WTC11 (cell line): ENCODE data around the gene RYR1. TPM values are rescaled to one million over a fixed set of nuclear protein-coding genes. Genes with fewer than 3 reads are reported as not detected.

Experiments used
- ATAC-seq: fragments of 200-7000 bp; cut with Tn5 transposase; 2 replicates; pipeline ENCODE4 v1.10.0; 2021; ENCODE audit warnings: mild to moderate bottlenecking, moderate library complexity
- Bru-seq: library from RNA; stranded (reverse); fragments of 400-500 nt; gene quantifications from one replicate; lab custom pipeline; 2021; lab: Mats Ljungman, UMichigan
- CTCF ChIA-PET: fragments of 300-600 bp; sonication (Branson Sonifier 250); formaldehyde crosslinking; loops from one replicate; lab custom pipeline; 2021; ENCODE audit warnings: antibody characterized with exemption; lab: Charles Lee
- POLR2A ChIA-PET: fragments of 350-600 bp; sonication (Branson Sonifier 250); formaldehyde crosslinking; loops from one replicate; lab custom pipeline; 2021; ENCODE audit warnings: antibody characterized with exemption; lab: Charles Lee
- DNase-seq: peaks from one replicate; pipeline ENCODE4 v3.0.0; 2021; ENCODE audit warnings: low spot score
- H3K27ac Mint-ChIP-seq: 2 replicates; pipeline ENCODE4 v1.8.0; 2021; ENCODE audit warnings: mixed read lengths
- H3K27me3 Mint-ChIP-seq: 2 replicates; pipeline ENCODE4 v1.8.0; 2021; ENCODE audit warnings: low read depth, mild to moderate bottlenecking, moderate library complexity, mixed read lengths
- H3K36me3 Mint-ChIP-seq: 2 replicates; pipeline ENCODE4 v1.8.0; 2021; ENCODE audit warnings: mixed read lengths
- H3K4me1 Mint-ChIP-seq: 2 replicates; pipeline ENCODE4 v1.8.0; 2022; ENCODE audit warnings: mixed read lengths
- H3K4me3 Mint-ChIP-seq: 2 replicates; pipeline ENCODE4 v1.8.0; 2021; ENCODE audit warnings: mild to moderate bottlenecking, moderate library complexity, mixed read lengths
- H3K9me3 Mint-ChIP-seq: 2 replicates; pipeline ENCODE4 v1.8.0; 2021; ENCODE audit warnings: mixed read lengths
- FOXJ3 ChIP-seq: sonication (generic); formaldehyde crosslinking; IDR thresholded peaks from 2 replicates; pipeline ENCODE4 v1.9.0; 2021; ENCODE audit warnings: missing genetic modification reagents, mild to moderate bottlenecking, borderline replicate concordance
- GTF2I ChIP-seq: fragments of 250-450 bp; sonication (Bioruptor Pico); conservative IDR thresholded peaks from 2 replicates; pipeline ENCODE4 v1.4.0; 2021; ENCODE audit warnings: mild to moderate bottlenecking
- HMGA2 ChIP-seq: fragments of 250-450 bp; sonication (Bioruptor Pico); IDR thresholded peaks from 2 replicates; pipeline ENCODE4 v1.4.0; 2021; ENCODE audit warnings: mild to moderate bottlenecking, moderate library complexity
- MYBL2 ChIP-seq: sonication (generic); formaldehyde crosslinking; IDR thresholded peaks from 2 replicates; pipeline ENCODE4 v1.8.1; 2023; ENCODE audit warnings: mild to moderate bottlenecking, moderate library complexity, missing genetic modification reagents
- NFATC4 ChIP-seq: fragments of 250-450 bp; sonication (Bioruptor Pico); IDR thresholded peaks from 2 replicates; pipeline ENCODE4 v1.9.0; 2021; ENCODE audit warnings: mild to moderate bottlenecking
- NFE2L1 ChIP-seq: sonication (generic); formaldehyde crosslinking; IDR thresholded peaks from 2 replicates; pipeline ENCODE4 v1.8.1; 2023; ENCODE audit warnings: missing genetic modification reagents
- SP1 ChIP-seq: sonication (generic); formaldehyde crosslinking; conservative IDR thresholded peaks from 2 replicates; pipeline ENCODE4 v1.8.1; 2022; ENCODE audit warnings: missing genetic modification reagents
- TP53 ChIP-seq: sonication (generic); formaldehyde crosslinking; IDR thresholded peaks from 2 replicates; pipeline ENCODE4 v1.8.1; 2023; ENCODE audit warnings: mild to moderate bottlenecking, missing genetic modification reagents
- long read RNA-seq, 3 experiments: library from RNA in 1 of 3; library from capped mRNA in 1 of 3; library from polyadenylated mRNA in 1 of 3; unstranded in 2 of 3; stranded (forward) in 1 of 3; transcript quantifications; one replicate each; pipeline ENCODE4 v2.0.0, GENCODE V29; 2021
- total RNA-seq: library from RNA; stranded (reverse); gene quantifications from 3 replicates; pipeline ENCODE4 v1.2.3, GENCODE V29; 2021
- TF ChIP-seq, protein P1 (sequence below): sonication (generic); formaldehyde crosslinking; IDR thresholded peaks from 2 replicates; pipeline ENCODE4 v1.8.1; 2023; ENCODE audit warnings: mild to moderate bottlenecking, moderate library complexity, missing genetic modification reagents
- TF ChIP-seq, protein P2 (sequence below): sonication (generic); formaldehyde crosslinking; IDR thresholded peaks from 2 replicates; pipeline ENCODE4 v1.8.1; 2023; ENCODE audit warnings: mild to moderate bottlenecking, missing genetic modification reagents, borderline replicate concordance
- TF ChIP-seq, protein P3 (sequence below): sonication (generic); formaldehyde crosslinking; IDR thresholded peaks from 2 replicates; pipeline ENCODE4 v1.8.0; 2023; ENCODE audit warnings: mild to moderate bottlenecking, missing genetic modification reagents
- TF ChIP-seq, protein P4 (sequence below): sonication (generic); formaldehyde crosslinking; conservative IDR thresholded peaks from 2 replicates; pipeline ENCODE4 v1.8.1; 2022; ENCODE audit warnings: mild to moderate bottlenecking, missing genetic modification reagents
- TF ChIP-seq, protein P5 (sequence below): sonication (generic); formaldehyde crosslinking; IDR thresholded peaks from 2 replicates; pipeline ENCODE4 v1.8.1; 2022; ENCODE audit warnings: mild to moderate bottlenecking, missing genetic modification reagents, moderate library complexity, borderline replicate concordance

Gene RYR1
- total RNA-seq (19.8 to 24.2 TPM (median 21.1 TPM) in 3 replicates), Bru-seq, nascent RNA (percentile 44 among the genes with signal in this experiment)
- long read RNA-seq, experiment 1, partial matches to known transcripts: 20 of 32 reads
- long read RNA-seq, experiment 1, other reads (novel, unspliced or antisense): 12 of 32 reads
- long read RNA-seq, experiment 2, partial matches to known transcripts: 6 of 17 reads
- long read RNA-seq, experiment 2, other reads (novel, unspliced or antisense): 11 of 17 reads
- long read RNA-seq, experiment 3, partial matches to known transcripts: 2 of 8 reads
- long read RNA-seq, experiment 3, other reads (novel, unspliced or antisense): 6 of 8 reads

DNA sequence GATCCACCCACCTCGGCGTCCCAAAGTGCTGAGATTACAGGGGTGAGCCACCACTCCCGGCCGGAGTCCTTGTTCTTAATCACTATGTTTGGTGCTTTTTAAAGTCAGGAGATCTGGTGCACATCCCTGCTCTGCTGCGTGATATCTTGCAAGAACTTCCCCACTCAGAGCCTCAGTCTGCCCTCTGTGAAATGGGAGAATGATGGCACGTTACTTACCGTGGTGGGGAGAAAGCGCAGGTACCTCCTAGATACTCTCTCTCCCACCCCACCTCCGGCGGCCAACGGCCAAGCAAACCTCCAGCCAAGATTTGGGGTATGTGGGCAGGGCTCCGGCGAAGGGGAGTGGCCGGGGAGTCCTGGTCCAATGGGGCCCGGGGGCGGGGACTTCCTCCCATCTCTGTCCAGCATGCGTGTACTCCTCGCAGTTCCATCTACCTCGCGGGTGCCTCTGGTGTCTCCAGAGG is at the start of gene RYR1:
RYR1 (plus strand) TSS at position 424 of the 466 bp plus-strand sequence. CDS start 139 bp downstream, outside the sequence.
- no peaks in the 10 kb centered on the region for H3K9me3 Mint-ChIP-seq
- H3K36me3 Mint-ChIP-seq: peaks cover 3% of the 10 kb centered on the region; the same call in 1 of the 2 replicates
- peaks cover 32% of the 10 kb centered on the region for H3K4me1 Mint-ChIP-seq
- DNase-seq: peak; percentile 97
- H3K27ac Mint-ChIP-seq: peak within 1 kb of the TSS; percentile 90
- POLR2A ChIA-PET: no interaction called here
- CTCF ChIA-PET: interaction anchor here (5.2 kb wide), 1 partner anchor 30 kb away, joined by 29 read pairs; the partner anchor contains the start of gene FAM98C
- peak; percentile 89 for ATAC-seq
- peaks cover 2% of the 10 kb centered on the region; the same call in 1 of the 2 replicates for H3K27me3 Mint-ChIP-seq
- peak within 1 kb of the TSS; percentile 84 for H3K4me3 Mint-ChIP-seq
- TF ChIP-seq MYBL2 (CRISPR knock-in tag) (0 out of 2 replicates have a peak, but pooled peaks have one; percentile 50), FOXJ3 (CRISPR knock-in tag) (no peak), SP1 (peak; percentile 40; the same call in 1 of the 2 replicates), GTF2I (CRISPR knock-in tag) (peak; percentile 97)
- TF ChIP-seq, protein P1, sequence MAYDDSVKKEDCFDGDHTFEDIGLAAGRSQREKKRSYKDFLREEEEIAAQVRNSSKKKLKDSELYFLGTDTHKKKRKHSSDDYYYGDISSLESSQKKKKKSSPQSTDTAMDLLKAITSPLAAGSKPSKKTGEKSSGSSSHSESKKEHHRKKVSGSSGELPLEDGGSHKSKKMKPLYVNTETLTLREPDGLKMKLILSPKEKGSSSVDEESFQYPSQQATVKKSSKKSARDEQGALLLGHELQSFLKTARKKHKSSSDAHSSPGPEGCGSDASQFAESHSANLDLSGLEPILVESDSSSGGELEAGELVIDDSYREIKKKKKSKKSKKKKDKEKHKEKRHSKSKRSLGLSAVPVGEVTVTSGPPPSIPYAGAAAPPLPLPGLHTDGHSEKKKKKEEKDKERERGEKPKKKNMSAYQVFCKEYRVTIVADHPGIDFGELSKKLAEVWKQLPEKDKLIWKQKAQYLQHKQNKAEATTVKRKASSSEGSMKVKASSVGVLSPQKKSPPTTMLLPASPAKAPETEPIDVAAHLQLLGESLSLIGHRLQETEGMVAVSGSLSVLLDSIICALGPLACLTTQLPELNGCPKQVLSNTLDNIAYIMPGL: no peak
- TF ChIP-seq, all 79 proteins: peak for 3

DNA sequence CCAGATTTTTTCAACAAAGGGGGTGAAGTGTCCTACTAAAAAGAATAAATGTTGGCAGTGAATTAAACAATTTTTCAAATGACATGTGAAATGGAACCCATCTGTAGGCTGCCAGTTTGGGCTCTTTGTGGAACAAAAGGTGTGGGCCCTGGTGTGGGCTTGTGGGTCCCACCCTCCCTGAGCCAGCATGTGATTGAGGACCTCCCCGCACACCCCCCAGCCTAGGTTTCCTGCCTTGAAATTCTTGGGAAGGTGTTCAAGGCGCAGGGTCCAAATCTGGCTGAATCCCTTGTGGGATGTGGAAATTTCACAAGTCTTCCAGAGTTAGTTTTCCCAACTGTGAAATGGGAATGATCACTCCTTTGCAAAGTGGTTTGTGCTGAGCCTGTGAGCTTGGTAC is 49.7 kb upstream of the RYR1 start:
- ATAC-seq (no peak), DNase-seq (no peak)
- CTCF ChIA-PET: interaction anchor here (0.6 to 5.4 kb wide), 17 partner anchors 9 to 241 kb away, joined by 3 to 94 read pairs (median 6); partner anchors contain the start of genes FAM98C, KCNK6 and PSMD8
- Mint-ChIP-seq H3K27ac (no peak overlapping the region), H3K9me3 (no peaks in the 10 kb centered on the region), H3K4me1 (peaks cover 12% of the 10 kb centered on the region), H3K36me3 (peaks cover 34% of the 10 kb centered on the region), H3K4me3 (no peak overlapping the region), H3K27me3 (peaks cover 3% of the 10 kb centered on the region; the same call in 1 of the 2 replicates)
- POLR2A ChIA-PET: interaction anchor here (0.6 kb wide), 1 partner anchor 19 kb away, joined by 3 read pairs; the partner anchor contains the start of gene FAM98C
- TF ChIP-seq, protein P2, sequence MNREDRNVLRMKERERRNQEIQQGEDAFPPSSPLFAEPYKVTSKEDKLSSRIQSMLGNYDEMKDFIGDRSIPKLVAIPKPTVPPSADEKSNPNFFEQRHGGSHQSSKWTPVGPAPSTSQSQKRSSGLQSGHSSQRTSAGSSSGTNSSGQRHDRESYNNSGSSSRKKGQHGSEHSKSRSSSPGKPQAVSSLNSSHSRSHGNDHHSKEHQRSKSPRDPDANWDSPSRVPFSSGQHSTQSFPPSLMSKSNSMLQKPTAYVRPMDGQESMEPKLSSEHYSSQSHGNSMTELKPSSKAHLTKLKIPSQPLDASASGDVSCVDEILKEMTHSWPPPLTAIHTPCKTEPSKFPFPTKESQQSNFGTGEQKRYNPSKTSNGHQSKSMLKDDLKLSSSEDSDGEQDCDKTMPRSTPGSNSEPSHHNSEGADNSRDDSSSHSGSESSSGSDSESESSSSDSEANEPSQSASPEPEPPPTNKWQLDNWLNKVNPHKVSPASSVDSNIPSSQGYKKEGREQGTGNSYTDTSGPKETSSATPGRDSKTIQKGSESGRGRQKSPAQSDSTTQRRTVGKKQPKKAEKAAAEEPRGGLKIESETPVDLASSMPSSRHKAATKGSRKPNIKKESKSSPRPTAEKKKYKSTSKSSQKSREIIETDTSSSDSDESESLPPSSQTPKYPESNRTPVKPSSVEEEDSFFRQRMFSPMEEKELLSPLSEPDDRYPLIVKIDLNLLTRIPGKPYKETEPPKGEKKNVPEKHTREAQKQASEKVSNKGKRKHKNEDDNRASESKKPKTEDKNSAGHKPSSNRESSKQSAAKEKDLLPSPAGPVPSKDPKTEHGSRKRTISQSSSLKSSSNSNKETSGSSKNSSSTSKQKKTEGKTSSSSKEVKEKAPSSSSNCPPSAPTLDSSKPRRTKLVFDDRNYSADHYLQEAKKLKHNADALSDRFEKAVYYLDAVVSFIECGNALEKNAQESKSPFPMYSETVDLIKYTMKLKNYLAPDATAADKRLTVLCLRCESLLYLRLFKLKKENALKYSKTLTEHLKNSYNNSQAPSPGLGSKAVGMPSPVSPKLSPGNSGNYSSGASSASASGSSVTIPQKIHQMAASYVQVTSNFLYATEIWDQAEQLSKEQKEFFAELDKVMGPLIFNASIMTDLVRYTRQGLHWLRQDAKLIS (CRISPR knock-in tag): no peak
- TF ChIP-seq, protein P3, sequence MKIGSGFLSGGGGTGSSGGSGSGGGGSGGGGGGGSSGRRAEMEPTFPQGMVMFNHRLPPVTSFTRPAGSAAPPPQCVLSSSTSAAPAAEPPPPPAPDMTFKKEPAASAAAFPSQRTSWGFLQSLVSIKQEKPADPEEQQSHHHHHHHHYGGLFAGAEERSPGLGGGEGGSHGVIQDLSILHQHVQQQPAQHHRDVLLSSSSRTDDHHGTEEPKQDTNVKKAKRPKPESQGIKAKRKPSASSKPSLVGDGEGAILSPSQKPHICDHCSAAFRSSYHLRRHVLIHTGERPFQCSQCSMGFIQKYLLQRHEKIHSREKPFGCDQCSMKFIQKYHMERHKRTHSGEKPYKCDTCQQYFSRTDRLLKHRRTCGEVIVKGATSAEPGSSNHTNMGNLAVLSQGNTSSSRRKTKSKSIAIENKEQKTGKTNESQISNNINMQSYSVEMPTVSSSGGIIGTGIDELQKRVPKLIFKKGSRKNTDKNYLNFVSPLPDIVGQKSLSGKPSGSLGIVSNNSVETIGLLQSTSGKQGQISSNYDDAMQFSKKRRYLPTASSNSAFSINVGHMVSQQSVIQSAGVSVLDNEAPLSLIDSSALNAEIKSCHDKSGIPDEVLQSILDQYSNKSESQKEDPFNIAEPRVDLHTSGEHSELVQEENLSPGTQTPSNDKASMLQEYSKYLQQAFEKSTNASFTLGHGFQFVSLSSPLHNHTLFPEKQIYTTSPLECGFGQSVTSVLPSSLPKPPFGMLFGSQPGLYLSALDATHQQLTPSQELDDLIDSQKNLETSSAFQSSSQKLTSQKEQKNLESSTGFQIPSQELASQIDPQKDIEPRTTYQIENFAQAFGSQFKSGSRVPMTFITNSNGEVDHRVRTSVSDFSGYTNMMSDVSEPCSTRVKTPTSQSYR (CRISPR knock-in tag): no peak
- TF ChIP-seq NFATC4 (CRISPR knock-in tag): no peak
- TF ChIP-seq TP53 (CRISPR knock-in tag): no peak
- TF ChIP-seq, protein P4, sequence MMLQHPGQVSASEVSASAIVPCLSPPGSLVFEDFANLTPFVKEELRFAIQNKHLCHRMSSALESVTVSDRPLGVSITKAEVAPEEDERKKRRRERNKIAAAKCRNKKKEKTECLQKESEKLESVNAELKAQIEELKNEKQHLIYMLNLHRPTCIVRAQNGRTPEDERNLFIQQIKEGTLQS (CRISPR knock-in tag): no peak
- TF ChIP-seq, protein P5, sequence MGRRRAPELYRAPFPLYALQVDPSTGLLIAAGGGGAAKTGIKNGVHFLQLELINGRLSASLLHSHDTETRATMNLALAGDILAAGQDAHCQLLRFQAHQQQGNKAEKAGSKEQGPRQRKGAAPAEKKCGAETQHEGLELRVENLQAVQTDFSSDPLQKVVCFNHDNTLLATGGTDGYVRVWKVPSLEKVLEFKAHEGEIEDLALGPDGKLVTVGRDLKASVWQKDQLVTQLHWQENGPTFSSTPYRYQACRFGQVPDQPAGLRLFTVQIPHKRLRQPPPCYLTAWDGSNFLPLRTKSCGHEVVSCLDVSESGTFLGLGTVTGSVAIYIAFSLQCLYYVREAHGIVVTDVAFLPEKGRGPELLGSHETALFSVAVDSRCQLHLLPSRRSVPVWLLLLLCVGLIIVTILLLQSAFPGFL (CRISPR knock-in tag): no peak
- TF ChIP-seq HMGA2 (CRISPR knock-in tag): no peak
- TF ChIP-seq NFE2L1 (CRISPR knock-in tag): no peak
